GM18951 (cell line): ENCODE data around the gene GBGT1.

ENCODE experiments used
- POLR2A ChIP-seq: IDR thresholded peaks from 4 replicates; pipeline ENCODE4 v1.6.1; 2011; ENCODE audit warnings: mild to moderate bottlenecking; ENCODE audit not compliant: insufficient read length, insufficient read depth; ENCODE audit errors: extremely low read depth
- in situ Hi-C: fragments of 300-500 bp; cut with MboI; formaldehyde crosslinking; loops from one replicate; pipeline ENCODE4 v1.12.0; 2022; ENCODE audit warnings: low sequenced_read_pairs, mixed read lengths, inconsistent platforms; ENCODE audit not compliant: unreplicated experiment

GBGT1 gene

DNA sequence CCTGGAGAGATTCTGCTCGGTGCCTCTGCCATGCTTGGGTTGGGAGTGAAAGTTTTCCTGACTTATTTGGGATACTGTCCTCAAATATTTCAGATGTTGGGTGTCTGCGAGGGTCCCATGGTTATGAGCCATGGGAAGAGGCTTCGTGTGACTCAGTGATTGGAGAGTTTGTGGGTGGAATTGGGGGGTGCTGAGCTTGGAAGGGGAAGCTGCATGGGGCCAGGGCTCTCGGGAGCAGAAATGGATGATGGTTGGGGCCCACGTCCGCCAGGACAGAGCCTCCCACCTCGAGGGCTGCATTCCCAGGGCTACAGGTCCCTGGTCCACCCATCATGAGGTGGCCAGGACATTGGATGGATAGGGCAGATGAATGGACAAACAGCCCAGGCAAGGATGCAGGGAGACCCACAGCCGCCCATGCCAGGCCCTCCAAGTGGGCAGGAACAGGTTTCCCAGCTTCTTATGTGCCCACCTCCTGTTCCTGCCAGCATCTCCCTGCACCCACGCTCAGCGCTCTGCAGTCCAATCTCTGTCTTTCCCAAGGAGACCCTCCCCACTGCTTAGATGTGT lies 39.9 kb upstream of the GBGT1 start:
- in situ Hi-C loops = no loop called here
- no peak for TF ChIP-seq POLR2A

DNA sequence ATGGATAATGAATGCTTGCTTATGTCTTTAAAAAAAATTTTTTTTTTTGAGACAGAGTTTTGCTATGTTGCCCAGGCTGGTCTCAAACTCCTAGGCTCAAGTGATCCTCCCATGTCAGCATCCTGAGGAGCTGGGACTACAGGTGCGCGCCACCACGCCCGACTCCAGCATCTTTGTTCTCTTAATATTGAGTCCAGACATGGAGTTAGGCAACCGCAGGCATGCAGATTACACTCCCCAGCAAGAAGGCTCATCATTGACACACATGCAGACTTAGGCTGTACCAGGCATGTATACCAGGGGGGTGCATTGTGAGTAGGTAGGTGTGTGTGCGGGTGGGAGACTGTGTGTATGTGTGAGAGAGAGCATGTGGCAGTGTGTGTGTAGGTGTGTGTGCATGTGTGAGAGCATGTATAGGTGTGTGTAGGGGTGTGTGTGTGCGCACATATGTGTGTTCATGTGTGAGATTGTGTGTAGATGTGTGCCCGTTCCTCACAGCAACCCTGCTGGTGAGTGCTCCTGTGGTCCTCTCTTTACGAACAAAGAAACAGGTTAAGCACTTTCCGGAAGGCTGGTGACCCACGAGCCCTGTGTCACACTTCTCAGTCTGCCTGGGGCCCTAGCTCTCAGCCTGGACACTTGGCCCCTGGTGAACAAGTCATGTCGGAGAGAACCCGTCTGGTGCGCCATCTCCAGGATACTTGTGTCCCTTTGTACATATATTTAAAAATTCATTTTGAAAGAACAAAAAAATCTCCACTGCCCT lies 39.2 kb upstream of the GBGT1 start:
- in situ Hi-C loops = no loop called here
- no peak for TF ChIP-seq POLR2A

DNA sequence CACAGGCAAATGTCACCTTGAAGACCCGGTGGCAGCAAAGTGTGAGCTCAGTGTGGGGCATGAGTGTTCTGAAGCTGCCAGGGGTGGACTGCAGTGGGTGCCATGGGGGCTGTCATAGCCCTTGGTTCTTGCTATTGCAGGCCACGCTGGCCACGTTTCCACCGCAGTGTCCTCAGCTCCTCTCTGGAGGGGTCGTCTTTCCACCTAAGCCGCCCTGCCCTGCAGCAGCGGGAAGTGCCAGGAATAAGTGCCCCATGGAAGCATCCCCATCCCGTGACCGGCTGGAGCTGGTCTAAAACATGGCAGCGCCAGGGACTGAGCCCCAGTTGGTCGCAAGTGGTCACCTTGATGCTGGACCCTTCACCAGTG lies 38.4 kb upstream of the GBGT1 start:
- TF ChIP-seq POLR2A = no peak

DNA sequence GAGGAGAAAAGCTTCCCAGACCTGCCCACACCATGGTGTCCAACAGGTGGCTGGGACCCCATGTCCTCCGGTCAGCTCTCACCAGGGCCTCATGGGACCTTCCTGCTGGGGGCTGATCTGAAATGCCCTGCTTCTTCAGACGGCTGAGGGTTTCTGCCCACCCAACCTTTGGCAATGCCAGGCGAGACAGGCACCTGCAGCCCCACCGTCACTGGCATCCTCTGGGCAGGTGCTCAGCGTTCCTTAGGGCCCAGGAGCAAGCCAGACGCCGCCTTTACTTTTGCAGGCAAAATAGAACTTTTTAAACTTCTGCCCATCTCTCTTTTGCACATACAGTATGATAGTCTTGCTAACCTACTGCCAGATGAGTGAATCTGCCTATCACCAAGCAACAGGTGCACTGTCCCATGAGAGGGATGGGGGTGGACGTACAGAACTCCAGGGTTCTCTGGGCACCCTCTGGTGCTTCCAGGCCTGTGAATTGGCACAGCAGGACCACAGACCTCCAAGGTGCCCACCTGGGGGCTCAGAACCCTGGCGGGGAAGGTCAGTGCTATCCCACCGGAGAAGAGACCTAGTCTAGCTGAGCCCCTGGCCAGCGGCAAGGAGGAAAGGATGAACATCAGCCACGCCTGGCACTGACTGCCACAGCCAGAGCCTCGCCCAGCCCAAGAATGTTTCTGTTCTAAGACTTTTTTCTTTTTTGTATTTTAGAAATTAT lies 37.9 kb upstream of the GBGT1 start:
- TF ChIP-seq POLR2A = no peak
- in situ Hi-C loops = no loop called here

More for the DNA sequence above, 38.4 kb upstream of the GBGT1 start:
- in situ Hi-C loops = no loop called here

DNA sequence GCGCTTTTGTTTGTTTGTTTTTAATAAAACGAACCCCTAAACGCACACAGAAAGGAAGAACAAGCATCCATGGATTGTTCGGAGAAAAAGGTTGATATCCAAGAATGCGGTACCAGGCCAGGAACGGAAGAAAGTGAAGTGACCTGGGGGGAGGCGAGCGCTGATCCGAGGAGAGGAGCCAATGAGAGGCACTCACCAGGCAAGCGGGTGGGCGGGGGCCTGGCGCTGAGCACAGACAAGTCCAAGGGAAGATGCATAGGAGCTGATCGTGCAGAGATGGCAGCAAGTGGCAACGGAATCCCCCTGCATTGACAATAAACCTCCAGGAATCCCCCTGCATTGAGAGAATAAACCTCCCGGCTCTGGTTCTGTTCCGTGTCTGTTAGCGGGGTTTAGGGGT lies 36.9 kb upstream of the GBGT1 start:
- no peak for TF ChIP-seq POLR2A
- in situ Hi-C loops = no loop called here

DNA sequence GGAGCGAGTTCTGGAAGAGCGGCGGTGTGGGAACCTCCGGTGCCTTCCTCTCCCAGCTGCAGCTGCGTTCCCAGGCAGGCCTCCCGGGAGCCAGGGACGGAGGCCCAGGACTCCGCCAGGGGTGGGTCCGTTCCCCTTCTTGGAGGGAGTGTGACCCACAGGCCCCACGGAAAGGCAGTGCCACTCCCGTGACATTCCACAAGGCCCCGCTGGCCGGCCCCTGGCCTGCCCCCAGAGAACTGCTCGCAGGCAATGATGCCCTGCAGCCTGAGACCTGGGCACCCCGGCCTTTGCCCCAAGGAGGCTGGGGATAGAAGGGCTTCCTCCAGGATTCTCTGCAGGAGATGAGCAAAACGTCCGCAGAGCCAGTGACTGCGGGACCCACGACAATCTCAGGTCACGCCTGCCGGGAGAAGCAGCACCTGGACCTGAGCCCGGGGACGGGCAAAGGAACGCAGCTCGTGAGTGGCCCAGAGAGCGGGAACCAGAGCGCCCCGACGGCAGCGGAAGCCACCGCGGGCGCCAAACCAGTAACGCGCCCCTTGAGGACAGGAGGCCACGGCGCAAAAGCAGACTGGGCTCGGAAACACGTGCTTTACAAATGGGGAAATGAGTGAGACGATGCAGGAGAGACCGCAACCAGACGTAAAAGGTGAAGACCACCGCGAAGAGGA lies 36.1 kb upstream of the GBGT1 start:
- in situ Hi-C loops = no loop called here
- TF ChIP-seq POLR2A = no peak

DNA sequence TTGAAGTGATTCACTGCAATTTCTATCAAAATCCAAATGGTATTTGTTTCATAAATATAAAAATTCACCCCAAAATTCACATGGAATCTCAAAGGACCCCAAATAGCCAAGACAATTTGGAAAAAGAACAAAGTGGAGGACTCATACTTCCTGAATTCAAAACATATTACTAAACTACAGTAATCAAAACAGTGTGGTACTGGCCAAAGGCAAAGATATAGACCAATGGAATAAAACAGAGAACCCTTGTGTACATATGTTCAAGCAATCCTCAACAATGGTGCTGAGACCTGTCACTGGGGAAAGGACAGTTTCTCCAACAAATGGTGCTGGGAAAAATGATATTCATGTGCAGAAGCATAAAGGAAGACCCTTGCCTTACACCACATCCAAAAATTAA lies 31.3 kb upstream of the GBGT1 start:
- no peak for TF ChIP-seq POLR2A
- in situ Hi-C loops = no loop called here

DNA sequence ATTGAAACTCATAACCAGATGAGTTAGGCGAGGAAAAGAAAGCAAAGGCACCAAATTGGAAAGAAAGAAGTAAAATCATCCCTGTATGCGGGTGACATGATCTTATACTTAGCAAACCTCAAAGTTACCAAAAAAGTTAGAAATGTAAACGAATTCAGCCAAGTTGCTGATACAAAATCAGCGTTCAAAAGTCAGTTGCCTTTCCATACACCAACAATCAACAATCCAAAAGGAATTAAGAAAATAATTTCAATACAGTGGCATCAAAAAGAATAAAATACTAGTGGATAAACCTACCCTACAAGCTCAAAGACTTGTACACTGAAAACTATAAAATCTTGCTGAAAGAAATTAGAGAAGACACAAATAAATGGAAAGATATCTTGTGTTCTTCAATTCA lies 30.9 kb upstream of the GBGT1 start:
- in situ Hi-C loops = no loop called here
- no peak for TF ChIP-seq POLR2A

DNA sequence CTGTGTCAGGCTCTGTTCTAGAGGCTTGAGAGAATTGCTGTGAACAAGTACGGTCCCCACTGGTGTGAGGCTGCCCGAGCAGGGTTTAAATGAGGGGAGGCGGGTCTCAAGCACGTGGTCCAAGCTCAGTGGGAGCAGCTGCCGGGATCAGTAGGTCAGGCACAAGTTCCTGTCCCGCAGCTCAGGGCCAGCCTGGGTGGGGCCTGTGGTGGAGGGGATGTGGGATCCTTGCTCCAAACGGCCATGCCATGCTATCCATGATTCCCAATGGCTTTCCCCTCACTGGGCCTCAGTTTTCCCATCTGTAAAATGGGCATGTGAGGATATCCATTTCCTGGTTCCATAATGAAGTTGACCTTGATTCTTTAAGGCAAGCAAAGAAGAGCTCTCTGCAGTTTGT lies 28.3 kb upstream of the GBGT1 start:
- in situ Hi-C loops = no loop called here
- no peak for TF ChIP-seq POLR2A

DNA sequence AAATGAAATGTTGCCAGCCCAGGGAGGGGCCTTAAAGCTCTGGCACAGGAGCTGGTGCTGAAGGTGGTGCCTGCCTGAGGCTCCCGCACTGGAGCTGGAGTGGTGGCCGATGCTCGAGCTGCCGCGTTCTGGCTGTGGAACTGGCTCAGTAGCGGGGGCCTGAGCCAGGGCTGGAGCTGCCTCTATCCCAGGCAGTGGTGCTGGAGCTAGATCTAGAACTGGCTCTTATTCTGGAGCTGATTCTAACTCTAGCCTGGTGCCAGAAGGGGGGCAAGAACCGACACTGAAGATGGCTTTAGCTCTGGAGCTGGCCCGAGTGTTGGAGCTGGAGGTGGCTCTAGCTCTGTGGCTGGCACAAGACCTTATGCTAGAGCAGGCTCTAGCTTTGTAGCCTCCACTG lies 26.1 kb upstream of the GBGT1 start:
- in situ Hi-C loops = no loop called here
- no peak for TF ChIP-seq POLR2A

DNA sequence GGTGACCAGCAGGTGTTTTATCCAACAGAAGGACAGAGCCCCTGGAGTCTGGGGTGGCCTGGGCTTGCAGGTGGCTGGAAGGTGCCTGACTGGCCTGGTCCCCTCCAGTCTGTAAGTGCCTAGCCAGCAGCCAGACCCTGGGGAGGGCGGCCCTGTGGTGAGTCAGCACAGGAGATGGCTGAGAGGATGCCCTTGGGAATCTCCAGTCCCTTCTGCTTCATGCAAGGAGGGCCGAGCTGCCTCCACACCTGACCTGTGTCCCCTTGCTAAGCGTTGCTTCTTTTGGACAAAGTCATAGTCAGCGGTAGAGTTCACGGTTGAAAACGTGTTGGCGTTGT lies 25.1 kb upstream of the GBGT1 start:
- in situ Hi-C loops = no loop called here
- no peak for TF ChIP-seq POLR2A

DNA sequence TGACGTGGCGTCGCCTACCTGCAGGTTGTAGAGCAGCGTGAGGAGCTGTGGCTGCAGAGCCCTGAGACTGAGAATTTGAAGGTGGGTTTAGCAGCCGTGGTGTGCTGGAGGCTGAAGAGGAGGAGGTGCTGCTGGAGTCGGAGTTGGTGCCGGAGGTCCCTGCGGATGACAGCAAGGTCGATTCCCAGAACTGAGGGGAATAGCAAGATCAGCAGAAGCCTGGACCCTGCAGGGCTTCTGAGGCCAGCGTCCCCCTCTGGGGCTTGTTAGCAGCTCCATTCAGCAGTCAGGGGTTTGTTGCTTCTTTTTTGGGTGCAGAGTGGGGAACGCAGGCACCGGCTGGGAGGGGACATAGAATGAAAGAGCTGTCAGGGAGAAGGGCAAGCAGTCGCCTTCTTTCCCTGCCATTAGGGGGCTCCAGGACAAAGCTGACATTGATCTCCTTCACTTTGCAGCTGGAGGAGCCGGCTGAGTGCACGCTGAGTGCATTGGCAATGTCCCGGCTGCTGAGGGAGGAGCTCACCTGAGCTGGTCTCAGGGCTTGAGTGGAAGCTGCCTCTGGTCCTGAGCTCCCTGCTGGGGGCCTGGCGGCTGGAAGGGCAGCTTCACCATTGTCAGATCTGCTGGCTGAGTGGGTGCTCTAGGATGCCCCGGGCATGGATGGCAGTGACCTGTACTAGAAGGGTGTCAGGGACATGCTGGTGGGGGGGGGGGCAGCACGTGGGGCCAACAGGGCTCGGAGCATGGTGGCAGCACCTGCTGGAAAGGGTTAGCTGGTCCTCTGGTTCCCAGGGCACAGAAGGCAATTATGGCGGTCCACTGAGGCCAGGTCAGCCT lies 24.5 kb upstream of the GBGT1 start:
- no peak for TF ChIP-seq POLR2A
- in situ Hi-C loops = no loop called here

DNA sequence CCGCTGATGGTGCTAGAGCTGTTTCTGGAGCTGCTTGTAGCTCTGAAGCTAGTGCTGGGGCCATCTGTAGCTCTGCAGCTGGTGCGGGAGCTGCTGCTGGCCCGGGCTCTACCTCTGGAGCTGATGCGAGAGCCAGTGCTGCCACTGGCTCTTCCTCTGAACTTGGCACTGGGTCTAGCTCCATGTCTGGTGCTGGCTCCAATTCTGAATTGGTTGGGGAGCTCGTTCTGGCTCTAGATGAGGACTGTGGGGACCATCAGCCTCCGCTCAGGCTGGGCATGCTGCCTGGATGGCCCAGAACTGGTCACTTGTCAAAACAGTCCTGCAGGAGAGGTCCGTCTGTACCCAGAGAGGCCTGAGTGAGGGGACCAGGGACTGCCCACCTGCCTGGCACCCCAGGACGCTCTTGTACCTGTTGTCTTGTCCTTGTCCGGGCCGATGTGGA lies 23.9 kb upstream of the GBGT1 start:
- no peak for TF ChIP-seq POLR2A

DNA sequence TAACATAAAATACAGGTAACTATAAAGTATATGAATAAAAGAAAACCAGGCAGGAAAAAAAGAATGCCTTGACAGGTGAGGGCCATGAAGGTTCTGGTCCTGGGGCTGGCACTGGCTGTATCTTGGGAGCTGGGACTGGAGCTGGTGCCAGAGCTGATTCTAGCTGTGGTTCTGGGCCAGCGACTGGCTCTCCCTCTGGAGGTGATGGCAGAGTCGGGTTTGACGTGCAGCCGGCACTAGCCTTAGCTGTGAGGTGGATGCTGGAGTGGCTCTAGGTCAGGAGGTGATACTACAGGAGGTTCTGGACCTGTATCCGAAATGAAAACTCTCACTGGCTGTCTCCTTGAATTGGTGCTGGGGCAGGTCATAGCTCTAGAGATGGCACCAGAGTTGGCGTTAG lies 23.0 kb upstream of the GBGT1 start:
- in situ Hi-C loops = no loop called here
- no peak for TF ChIP-seq POLR2A

More for the DNA sequence above, 23.9 kb upstream of the GBGT1 start:
- in situ Hi-C loops = no loop called here
